Immature natural killer cell (primary cell): Measurements from ENCODE around the gene OR2A42. TPM values are rescaled to one million over a fixed set of nuclear protein-coding genes. Genes with fewer than 3 reads are reported as not detected.
"Not testable (repeated sequence)": the region's sequence is repeated elsewhere in the genome, so short reads cannot be mapped to it uniquely, and the experiment has no call there.

Source experiments
- DNase-seq, 3 donors: peaks; one replicate each; pipeline ENCODE4 v3.0.0; 2022; ENCODE audit warnings: mixed read lengths in 1 of 3
- H3K27ac Mint-ChIP-seq, 6 donors: one replicate each; pipeline ENCODE4 v1.8.0; 2020; ENCODE audit warnings: mixed read lengths in 6 of 6, mild to moderate bottlenecking in 5 of 6, inconsistent platforms in 4 of 6, moderate library complexity in 3 of 6
- H3K27me3 Mint-ChIP-seq, 3 donors: one replicate each; pipeline ENCODE4 v1.8.0; 2020 to 2021; ENCODE audit warnings: low read depth in 3 of 3, mild to moderate bottlenecking in 3 of 3, mixed read lengths in 3 of 3, moderate library complexity in 3 of 3, inconsistent platforms in 1 of 3
- H3K36me3 Mint-ChIP-seq, 3 donors: one replicate each; pipeline ENCODE4 v1.8.0; 2020; ENCODE audit warnings: mixed read lengths in 3 of 3, inconsistent platforms in 2 of 3, mild to moderate bottlenecking in 2 of 3
- H3K4me1 Mint-ChIP-seq, 2 donors: one replicate each; pipeline ENCODE4 v1.8.0; 2020; ENCODE audit warnings: inconsistent platforms in 2 of 2, mild to moderate bottlenecking in 2 of 2, mixed read lengths in 2 of 2, moderate library complexity in 1 of 2
- H3K4me3 Mint-ChIP-seq, 5 donors: one replicate each; pipeline ENCODE4 v1.8.0; 2020; ENCODE audit warnings: mild to moderate bottlenecking in 5 of 5, mixed read lengths in 5 of 5, inconsistent platforms in 3 of 5, moderate library complexity in 3 of 5
- H3K9me3 Mint-ChIP-seq, 6 donors: one replicate each; pipeline ENCODE4 v1.8.0; 2020; ENCODE audit warnings: mild to moderate bottlenecking in 6 of 6, mixed read lengths in 6 of 6, inconsistent platforms in 4 of 6, moderate library complexity in 3 of 6
- polyA plus RNA-seq, 3 donors: library from polyadenylated mRNA; unstranded; fragments of 300-500 nt; fragmentation: Illumina TruSeq; gene quantifications; one replicate each; pipeline ENCODE4 v1.2.3, GENCODE V29; 2021

The OR2A42 gene
- polyA plus RNA-seq, 3 donors from 2014 or later, result not detected

- DNase-seq, H3K4me1 Mint-ChIP-seq, H3K27ac Mint-ChIP-seq, H3K36me3 Mint-ChIP-seq, H3K4me3 Mint-ChIP-seq, H3K27me3 Mint-ChIP-seq, H3K9me3 Mint-ChIP-seq: not testable (repeated sequence)
Observed at GRCh38 chr7:144246967-144247366, 7.6 kb upstream of the OR2A42 start.

- H3K4me1 Mint-ChIP-seq, H3K4me3 Mint-ChIP-seq, H3K27ac Mint-ChIP-seq, H3K9me3 Mint-ChIP-seq, H3K36me3 Mint-ChIP-seq, H3K27me3 Mint-ChIP-seq, DNase-seq: not testable (repeated sequence)
Observed at GRCh38 chr7:144245372-144245771, 6.0 kb upstream of the OR2A42 start.

GRCh38 chr7:144238530-144239082, 799 bp downstream of the OR2A42 start:
- H3K27me3 Mint-ChIP-seq, DNase-seq, H3K27ac Mint-ChIP-seq, H3K4me1 Mint-ChIP-seq, H3K9me3 Mint-ChIP-seq, H3K4me3 Mint-ChIP-seq, H3K36me3 Mint-ChIP-seq: not testable (repeated sequence)

- not testable (repeated sequence) for H3K4me1 Mint-ChIP-seq, H3K27me3 Mint-ChIP-seq, H3K4me3 Mint-ChIP-seq, H3K9me3 Mint-ChIP-seq, DNase-seq, H3K27ac Mint-ChIP-seq, H3K36me3 Mint-ChIP-seq
Observed at GRCh38 chr7:144233039-144233438, 6.4 kb downstream of the OR2A42 start.

GRCh38 chr7:144231027-144231426, 8.4 kb downstream of the OR2A42 start:
- H3K4me3 Mint-ChIP-seq, H3K36me3 Mint-ChIP-seq, H3K27ac Mint-ChIP-seq, DNase-seq, H3K27me3 Mint-ChIP-seq, H3K4me1 Mint-ChIP-seq, H3K9me3 Mint-ChIP-seq: not testable (repeated sequence)

GRCh38 chr7:144228810-144229209, 10.6 kb downstream of the OR2A42 start:
- not testable (repeated sequence) for H3K4me1 Mint-ChIP-seq, H3K27ac Mint-ChIP-seq, H3K27me3 Mint-ChIP-seq, H3K36me3 Mint-ChIP-seq, DNase-seq, H3K4me3 Mint-ChIP-seq, H3K9me3 Mint-ChIP-seq

DNA sequence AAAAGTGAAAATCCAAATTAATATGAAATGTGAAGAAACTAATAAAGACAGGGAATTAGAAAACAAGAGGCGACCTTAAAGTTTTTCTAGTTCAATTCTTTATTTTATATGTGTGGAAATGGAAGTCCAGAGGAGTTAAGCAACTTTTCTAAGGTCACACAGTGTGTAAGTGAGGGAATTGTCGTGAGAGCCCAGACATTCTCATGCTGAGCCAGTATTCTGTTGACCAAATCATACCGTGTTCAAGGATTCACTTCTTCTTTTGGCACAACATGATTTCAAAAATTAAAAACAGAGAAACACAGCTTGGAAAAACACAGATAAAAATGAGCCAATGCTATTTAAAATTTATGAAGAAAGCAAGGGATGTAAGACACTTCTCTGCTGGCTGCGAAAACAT, 12.5 kb downstream of the OR2A42 start:
- H3K27me3 Mint-ChIP-seq, H3K4me1 Mint-ChIP-seq, H3K4me3 Mint-ChIP-seq, DNase-seq, H3K36me3 Mint-ChIP-seq, H3K9me3 Mint-ChIP-seq, H3K27ac Mint-ChIP-seq: not testable (repeated sequence)

- H3K4me3 Mint-ChIP-seq, H3K9me3 Mint-ChIP-seq, H3K27me3 Mint-ChIP-seq, H3K27ac Mint-ChIP-seq, DNase-seq, H3K36me3 Mint-ChIP-seq, H3K4me1 Mint-ChIP-seq: not testable (repeated sequence)
Observed at GRCh38 chr7:144223675-144224074, 15.7 kb downstream of the OR2A42 start.

GRCh38 chr7:144220531-144220930, 18.9 kb downstream of the OR2A42 start:
- not testable (repeated sequence) for H3K36me3 Mint-ChIP-seq, H3K4me1 Mint-ChIP-seq, H3K27me3 Mint-ChIP-seq, H3K4me3 Mint-ChIP-seq, H3K9me3 Mint-ChIP-seq, DNase-seq, H3K27ac Mint-ChIP-seq

- not testable (repeated sequence) for H3K4me1 Mint-ChIP-seq, H3K4me3 Mint-ChIP-seq
Observed at GRCh38 chr7:144219149-144219548, 20.3 kb downstream of the OR2A42 start.

DNA sequence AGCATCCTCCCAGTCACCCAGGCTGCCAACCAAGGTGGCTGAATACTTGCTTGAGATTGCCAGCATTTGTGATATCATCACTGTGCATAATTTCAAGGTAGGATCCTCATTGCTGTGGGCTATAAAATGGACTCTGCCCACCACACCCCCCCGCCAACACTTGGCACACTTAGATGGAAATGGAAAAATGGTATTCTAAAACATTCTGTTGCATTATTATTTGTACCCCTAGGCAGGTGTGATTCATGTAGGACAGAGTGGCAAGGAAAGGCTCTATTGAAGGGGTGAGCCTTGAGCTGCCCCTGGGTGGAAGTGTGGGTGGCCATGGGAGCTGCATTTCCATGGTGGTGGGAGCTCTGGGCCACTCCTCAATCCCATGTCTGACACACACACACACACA, 20.8 kb downstream of the OR2A42 start:
- H3K4me3 Mint-ChIP-seq, result not testable (repeated sequence)

More at GRCh38 chr7:144219149-144219548, 20.3 kb downstream of the OR2A42 start:
- not testable (repeated sequence) for H3K27me3 Mint-ChIP-seq, H3K27ac Mint-ChIP-seq, H3K9me3 Mint-ChIP-seq, DNase-seq, H3K36me3 Mint-ChIP-seq

GRCh38 chr7:144217200-144217599, 22.2 kb downstream of the OR2A42 start:
- H3K4me3 Mint-ChIP-seq, H3K27me3 Mint-ChIP-seq, H3K27ac Mint-ChIP-seq, DNase-seq, H3K9me3 Mint-ChIP-seq, H3K4me1 Mint-ChIP-seq, H3K36me3 Mint-ChIP-seq: not testable (repeated sequence)

More for the DNA sequence above, 20.8 kb downstream of the OR2A42 start:
- not testable (repeated sequence) for H3K36me3 Mint-ChIP-seq, H3K27ac Mint-ChIP-seq, DNase-seq, H3K9me3 Mint-ChIP-seq, H3K4me1 Mint-ChIP-seq, H3K27me3 Mint-ChIP-seq

DNA sequence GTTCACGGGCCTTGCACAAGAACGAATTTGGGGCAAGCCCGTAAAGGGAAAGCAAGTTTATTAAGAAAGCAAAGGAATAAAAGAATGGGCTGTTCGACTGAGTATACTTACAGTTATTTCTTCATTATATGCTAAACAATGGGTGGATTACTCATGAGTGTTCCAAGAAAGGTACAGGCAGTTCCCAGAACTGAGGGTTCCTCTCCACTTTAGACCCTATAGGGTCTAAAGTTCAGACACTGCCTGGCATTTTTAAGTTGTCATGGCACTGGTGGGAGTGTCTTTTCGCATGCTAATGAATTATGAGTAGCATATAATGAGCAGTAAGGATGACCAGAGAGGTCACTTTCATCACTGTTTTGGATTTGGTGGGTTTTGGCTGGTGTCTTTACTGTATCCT, 34.1 kb downstream of the OR2A42 start:
- not testable (repeated sequence) for H3K36me3 Mint-ChIP-seq, H3K27ac Mint-ChIP-seq, H3K9me3 Mint-ChIP-seq, H3K4me1 Mint-ChIP-seq, DNase-seq, H3K27me3 Mint-ChIP-seq, H3K4me3 Mint-ChIP-seq

GRCh38 chr7:144203086-144203485, 36.3 kb downstream of the OR2A42 start:
- H3K4me3 Mint-ChIP-seq, H3K9me3 Mint-ChIP-seq, H3K27me3 Mint-ChIP-seq, H3K4me1 Mint-ChIP-seq, H3K36me3 Mint-ChIP-seq, DNase-seq, H3K27ac Mint-ChIP-seq: not testable (repeated sequence)

- H3K27ac Mint-ChIP-seq, H3K36me3 Mint-ChIP-seq, H3K4me1 Mint-ChIP-seq, H3K9me3 Mint-ChIP-seq, DNase-seq, H3K27me3 Mint-ChIP-seq, H3K4me3 Mint-ChIP-seq: not testable (repeated sequence)
Observed at GRCh38 chr7:144201978-144202377, 37.4 kb downstream of the OR2A42 start.

DNA sequence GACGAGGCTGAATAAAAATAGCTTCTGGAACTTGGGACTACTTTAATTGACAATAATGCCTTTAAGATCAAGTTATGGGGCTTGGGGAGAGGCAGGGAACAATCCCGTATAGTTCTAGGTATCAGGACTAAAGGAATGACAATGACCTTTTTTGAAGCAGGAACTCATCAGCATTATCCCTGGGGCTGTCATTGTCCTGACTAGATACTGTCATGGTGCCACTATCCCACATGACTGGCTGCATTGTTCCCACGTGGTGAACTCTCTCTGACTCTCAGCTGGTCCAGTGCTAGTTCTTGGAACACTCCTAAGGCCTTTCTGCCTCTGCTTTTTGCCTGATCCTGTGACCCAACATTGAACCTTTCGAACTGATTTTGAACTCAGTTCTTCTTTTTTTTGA, 40.5 kb downstream of the OR2A42 start:
- H3K4me3 Mint-ChIP-seq, H3K36me3 Mint-ChIP-seq, H3K9me3 Mint-ChIP-seq, H3K27ac Mint-ChIP-seq, DNase-seq, H3K27me3 Mint-ChIP-seq, H3K4me1 Mint-ChIP-seq: not testable (repeated sequence)
